ENCODE results near the gene CLCN7. TPM values are rescaled to one million over a fixed set of nuclear protein-coding genes. Genes with fewer than 3 reads are reported as not detected.
A peak's percentile ranks its signal among the peaks of the same experiment; 100 is the strongest.

The CLCN7 gene
- total RNA-seq, 2 donors from 2014 or later, result 43.2 to 138 TPM

DNA sequence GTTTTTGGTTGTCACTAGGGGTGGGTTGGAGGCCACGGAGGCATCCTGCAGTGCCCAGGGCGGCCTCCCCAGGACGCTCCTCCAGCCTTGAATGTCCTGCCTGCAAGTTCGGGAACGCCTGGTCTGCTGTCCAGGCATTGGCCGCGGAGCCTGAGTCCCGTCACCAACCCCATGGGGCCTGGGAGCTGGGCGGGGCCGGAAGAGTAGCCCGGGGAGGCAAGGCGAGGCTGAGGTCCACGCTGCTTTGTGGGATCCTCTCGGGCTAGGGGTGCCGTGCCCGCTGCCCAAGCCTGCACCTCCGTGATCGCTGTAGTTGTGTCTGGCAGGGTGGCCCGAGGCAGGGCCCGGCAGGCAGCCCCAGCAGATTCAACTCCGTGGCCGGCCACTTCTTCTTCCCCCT, 31.1 kb upstream of the CLCN7 start:
- Mint-ChIP-seq H3K9me3 (no peaks in the 10 kb centered on the region), H3K36me3 (peaks cover 0 to 7% of the 10 kb centered on the region in 2 donors), H3K27ac (no peak overlapping the region)
- ATAC-seq, result no peak
- no peak for DNase-seq (ENCODE audit: low spot score in 2 of 2)

DNA sequence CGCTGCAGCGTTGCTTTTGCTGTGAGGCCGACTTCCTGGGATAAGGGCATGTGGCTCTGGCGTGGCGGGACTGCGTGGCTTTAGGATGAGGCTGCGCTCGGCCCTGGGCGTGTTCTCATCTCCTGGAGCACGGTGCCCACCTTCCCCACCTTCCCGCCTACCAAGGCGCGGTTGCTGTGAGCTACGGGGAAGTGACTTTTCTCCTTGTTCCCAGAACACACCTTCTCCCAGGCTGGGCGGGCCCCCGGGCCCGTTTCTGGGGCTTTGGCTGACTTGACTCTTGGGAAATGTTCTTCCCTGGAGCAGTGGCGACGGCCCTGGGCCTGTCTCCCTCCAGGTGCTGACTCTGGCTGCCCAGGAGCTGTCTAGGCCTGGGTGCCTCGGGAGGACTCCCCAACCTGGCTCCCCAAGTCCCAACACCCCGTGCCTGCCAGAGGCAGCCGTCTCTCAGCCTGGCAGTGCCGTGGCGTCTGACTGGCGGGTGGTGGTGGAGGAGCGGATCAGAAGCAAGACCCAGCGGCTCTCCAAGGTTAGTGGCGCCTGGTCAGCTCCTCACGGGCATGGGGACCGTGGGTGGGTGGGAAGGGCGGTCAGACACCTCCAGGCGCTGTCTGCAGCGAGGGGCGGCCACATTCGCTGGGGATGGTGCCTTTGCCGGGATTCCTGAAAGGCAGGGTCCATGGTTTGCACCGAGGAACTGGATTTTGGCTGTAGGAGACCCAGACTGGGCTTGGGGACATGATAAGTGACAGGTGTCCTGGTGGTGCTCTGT, 30.4 kb upstream of the CLCN7 start:
- Mint-ChIP-seq H3K36me3 (peaks cover 0 to 7% of the 10 kb centered on the region in 2 donors), H3K9me3 (no peaks in the 10 kb centered on the region)
- no peak for ATAC-seq

DNA sequence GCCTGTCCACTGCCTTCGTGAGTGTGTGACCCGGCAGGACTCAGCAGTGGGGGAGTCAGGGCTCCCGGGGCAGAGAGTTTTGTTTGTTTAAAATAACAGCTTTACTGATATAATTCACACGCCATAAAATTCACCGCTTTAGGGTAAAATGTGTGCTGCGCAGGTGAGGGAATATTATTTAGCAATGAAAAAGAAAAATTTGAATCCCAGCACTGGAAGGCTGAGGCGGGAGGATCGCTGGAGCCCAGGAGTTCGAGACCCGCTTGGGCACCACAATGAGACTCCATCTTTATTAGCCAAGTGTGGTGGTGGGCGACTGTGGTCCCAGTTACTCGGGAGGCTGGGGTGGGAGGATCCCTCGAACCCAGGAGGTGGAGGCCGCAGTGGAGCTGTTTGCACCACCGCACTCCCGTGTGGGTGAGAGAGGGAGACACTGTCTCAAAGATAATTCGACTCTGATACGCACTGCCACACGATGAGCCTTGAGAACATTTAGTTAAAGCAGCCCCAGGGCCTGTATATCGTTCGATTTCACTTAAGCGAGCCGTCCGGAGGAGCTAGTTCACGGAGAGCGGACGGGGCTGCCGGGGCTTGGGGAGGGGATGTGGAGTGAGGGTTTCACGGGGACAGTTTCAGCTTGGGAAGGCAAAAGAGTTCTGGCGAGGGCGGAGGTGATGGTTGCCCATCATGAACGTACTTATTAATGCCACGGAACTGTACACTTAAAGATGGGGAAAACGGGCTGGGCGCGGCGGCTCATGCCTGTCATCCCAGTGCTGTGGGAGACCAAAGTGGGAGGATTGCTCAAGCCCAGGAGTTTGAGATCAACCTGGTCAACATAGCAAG, 28.5 kb upstream of the CLCN7 start:
- Mint-ChIP-seq H3K36me3 (peaks cover 0 to 11% of the 10 kb centered on the region in 2 donors), H3K9me3 (no peaks in the 10 kb centered on the region), H3K27ac (no peak overlapping the region)
- ATAC-seq (no peak), DNase-seq (ENCODE audit: low spot score in 2 of 2) (no peak)

More for the DNA sequence above, 30.4 kb upstream of the CLCN7 start:
- no peak for DNase-seq (ENCODE audit: low spot score in 2 of 2)
- H3K27ac Mint-ChIP-seq, result no peak overlapping the region

GRCh38 chr16:1502092-1503004, 27.5 kb upstream of the CLCN7 start:
- H3K27ac Mint-ChIP-seq, result no peak overlapping the region
- H3K9me3 Mint-ChIP-seq, result no peaks in the 10 kb centered on the region
- DNase-seq (ENCODE audit: low spot score in 2 of 2), result no peak
- peaks cover 0 to 15% of the 10 kb centered on the region in 2 donors for H3K36me3 Mint-ChIP-seq
- no peak for ATAC-seq

- no peak for ATAC-seq
- peaks cover 0 to 15% of the 10 kb centered on the region in 2 donors for H3K36me3 Mint-ChIP-seq
- H3K27ac Mint-ChIP-seq, result no peak overlapping the region
- no peaks in the 10 kb centered on the region for H3K9me3 Mint-ChIP-seq
- no peak for DNase-seq (ENCODE audit: low spot score in 2 of 2)
Observed at GRCh38 chr16:1501630-1502029, 26.8 kb upstream of the CLCN7 start.

DNA sequence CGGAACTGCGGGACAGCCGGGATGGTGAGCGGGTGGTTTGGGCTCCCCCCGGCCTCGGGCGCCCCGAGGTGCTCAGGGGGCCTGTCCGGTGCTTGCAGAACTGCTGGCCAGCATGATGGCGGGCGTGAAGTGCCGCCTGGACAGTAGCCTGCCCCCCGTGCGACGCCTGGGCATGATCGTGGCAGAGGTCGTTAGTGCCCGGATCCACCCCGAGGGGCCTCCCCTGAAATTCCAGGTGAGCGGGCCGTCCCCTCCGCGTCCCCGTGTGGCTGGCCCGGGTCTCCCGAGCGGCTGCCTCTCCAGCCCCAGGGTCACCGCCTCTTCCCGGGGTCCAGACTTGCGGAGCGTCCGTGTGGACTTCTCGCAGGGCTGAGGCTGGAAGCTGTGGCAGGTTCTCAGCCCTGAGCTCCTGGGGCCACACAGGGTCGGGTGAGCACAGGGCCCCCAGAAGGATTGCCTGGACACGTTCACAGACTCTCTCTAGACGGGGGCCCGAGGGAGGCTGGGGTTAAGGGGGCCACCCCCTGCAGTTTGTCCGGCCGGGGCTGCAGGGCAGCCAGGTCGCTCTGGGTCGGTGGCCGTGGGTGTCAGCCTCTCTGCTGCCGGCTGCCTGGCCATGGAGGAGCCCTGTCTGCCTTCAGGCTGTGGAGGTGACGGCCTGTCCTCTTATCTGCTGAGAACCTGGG, 25.8 kb upstream of the CLCN7 start:
- Mint-ChIP-seq H3K9me3 (no peaks in the 10 kb centered on the region), H3K36me3 (peaks cover 0 to 15% of the 10 kb centered on the region in 2 donors), H3K27ac (no peak overlapping the region)
- DNase-seq (ENCODE audit: low spot score in 2 of 2), result no peak
- no peak for ATAC-seq

GRCh38 chr16:1499756-1500464, 25.1 kb upstream of the CLCN7 start:
- ATAC-seq (no peak), DNase-seq (ENCODE audit: low spot score in 2 of 2) (no peak)
- peaks cover 0 to 15% of the 10 kb centered on the region in 2 donors for H3K36me3 Mint-ChIP-seq
- H3K27ac Mint-ChIP-seq, result no peak overlapping the region
- no peaks in the 10 kb centered on the region for H3K9me3 Mint-ChIP-seq

- H3K9me3 Mint-ChIP-seq, result no peaks in the 10 kb centered on the region
- no peak for ATAC-seq
- DNase-seq (ENCODE audit: low spot score in 2 of 2), result no peak
- no peak overlapping the region for H3K27ac Mint-ChIP-seq
- peaks cover 0 to 16% of the 10 kb centered on the region in 2 donors for H3K36me3 Mint-ChIP-seq
Observed at GRCh38 chr16:1498899-1499676, 24.3 kb upstream of the CLCN7 start.

GRCh38 chr16:1497014-1497598, 22.3 kb upstream of the CLCN7 start:
- Mint-ChIP-seq H3K9me3 (no peaks in the 10 kb centered on the region), H3K27ac (no peak overlapping the region), H3K36me3 (peaks cover 7 to 13% of the 10 kb centered on the region in 2 donors)
- ATAC-seq, result no peak
- no peak for DNase-seq (ENCODE audit: low spot score in 2 of 2)

- DNase-seq (ENCODE audit: low spot score in 2 of 2) (no peak), ATAC-seq (no peak)
- Mint-ChIP-seq H3K27ac (no peak overlapping the region), H3K36me3 (peaks cover 7 to 13% of the 10 kb centered on the region in 2 donors), H3K9me3 (no peaks in the 10 kb centered on the region)
Observed at GRCh38 chr16:1496464-1496863, 21.6 kb upstream of the CLCN7 start.

DNA sequence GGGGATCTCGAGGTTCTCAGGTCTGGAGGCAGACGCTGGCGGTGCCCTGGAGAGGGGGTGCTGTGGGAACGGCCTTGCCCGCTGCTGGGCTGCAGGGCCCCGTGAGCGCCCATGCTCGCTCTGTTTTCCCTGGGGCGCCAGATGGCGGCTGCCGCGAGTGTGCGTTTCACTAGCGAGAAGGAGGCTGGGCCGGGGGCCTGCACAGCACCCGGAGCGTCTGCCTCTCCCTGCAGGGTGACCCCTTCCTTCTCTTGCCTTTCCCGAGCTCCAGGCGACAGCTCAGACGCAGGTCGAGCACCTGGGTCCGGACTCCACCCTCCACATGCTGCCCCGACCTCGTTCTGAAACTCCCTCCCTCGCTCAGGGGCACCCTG, 21.0 kb upstream of the CLCN7 start:
- DNase-seq (ENCODE audit: low spot score in 2 of 2) (no peak), ATAC-seq (no peak)
- Mint-ChIP-seq H3K27ac (no peak overlapping the region), H3K36me3 (peaks cover 7 to 13% of the 10 kb centered on the region in 2 donors), H3K9me3 (no peaks in the 10 kb centered on the region)

GRCh38 chr16:1495211-1495888, 20.5 kb upstream of the CLCN7 start:
- Mint-ChIP-seq H3K9me3 (no peaks in the 10 kb centered on the region), H3K36me3 (peaks cover 7 to 13% of the 10 kb centered on the region in 2 donors), H3K27ac (peak overlapping the region in 1 of 2 donors; percentile 60)
- no peak for ATAC-seq
- no peak for DNase-seq (ENCODE audit: low spot score in 2 of 2)

DNA sequence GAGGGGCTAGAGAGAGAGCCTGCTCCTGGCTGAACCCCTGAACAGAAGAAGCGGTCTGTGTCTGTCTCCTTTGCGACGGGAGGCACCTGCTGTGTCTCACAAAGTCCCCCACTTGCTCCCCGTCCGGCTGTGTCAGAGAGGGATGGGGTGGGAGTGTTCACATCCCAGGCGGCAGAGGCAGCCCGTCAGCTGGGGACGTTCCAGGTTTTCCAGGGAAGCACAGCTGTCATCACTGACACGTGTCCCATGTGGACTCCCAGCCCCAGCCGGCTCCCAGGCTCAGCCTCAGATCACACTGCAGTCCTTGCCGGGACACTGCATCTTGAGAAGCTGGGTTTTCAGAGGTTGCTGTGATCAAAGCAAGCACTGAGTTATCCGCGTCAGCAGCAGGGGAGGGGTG, 19.9 kb upstream of the CLCN7 start:
- H3K27ac Mint-ChIP-seq, result peak overlapping the region in 1 of 2 donors; percentile 94

DNA sequence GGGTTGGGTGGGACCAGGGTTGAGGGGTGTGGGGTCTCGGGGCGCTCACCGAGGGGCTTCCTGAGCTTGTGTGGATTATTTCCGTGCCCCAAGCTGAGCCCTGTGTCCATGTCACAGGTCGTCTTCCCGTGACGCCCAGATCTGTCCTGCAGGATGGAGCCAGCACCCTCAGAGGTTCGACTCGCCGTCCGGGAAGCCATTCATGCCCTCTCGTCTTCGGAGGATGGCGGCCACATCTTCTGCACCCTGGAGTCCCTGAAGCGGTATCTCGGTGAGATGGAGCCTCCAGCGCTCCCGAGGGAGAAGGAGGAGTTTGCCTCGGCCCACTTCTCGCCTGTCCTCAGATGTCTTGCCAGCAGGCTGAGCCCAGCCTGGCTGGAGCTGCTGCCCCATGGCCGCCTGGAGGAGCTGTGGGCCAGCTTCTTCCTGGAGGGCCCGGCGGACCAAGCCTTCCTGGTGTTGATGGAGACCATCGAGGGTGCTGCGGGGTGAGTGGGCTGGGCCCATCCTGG, 19.4 kb upstream of the CLCN7 start:
- ATAC-seq (no peak), DNase-seq (ENCODE audit: low spot score in 2 of 2) (no peak)
- peak overlapping the region; percentile 94 to 95 for H3K27ac Mint-ChIP-seq
- H3K9me3 Mint-ChIP-seq, result no peaks in the 10 kb centered on the region
- H3K36me3 Mint-ChIP-seq, result peaks cover 7 to 13% of the 10 kb centered on the region in 2 donors

More for the DNA sequence above, 19.9 kb upstream of the CLCN7 start:
- DNase-seq (ENCODE audit: low spot score in 2 of 2) (no peak), ATAC-seq (no peak)
- no peaks in the 10 kb centered on the region for H3K9me3 Mint-ChIP-seq
- peaks cover 7 to 13% of the 10 kb centered on the region in 2 donors for H3K36me3 Mint-ChIP-seq

Data from activated naive CD4-positive, alpha-beta T cell treated with anti-CD3 and anti-CD28 coated beads, Interleukin-2, amount 50 U/mL, for 72 hours (primary cell).